GM19025 (cell line): ENCODE results near the gene MTSS2.

Source experiments
- ATAC-seq: cut with Tn5 transposase; IDR thresholded peaks from one replicate; pipeline ENCODE4 v1.9.1; 2021; ENCODE audit warnings: mild to moderate bottlenecking, low read depth, moderate library complexity; ENCODE audit not compliant: unreplicated experiment

MTSS2 gene

GRCh38 chr16:70685938-70686375 is at the start of gene MTSS2:
Gene MTSS2 (minus strand): TSS chr16:70686053. CDS start chr16:70685791, 262 bp downstream.
- ATAC-seq: no peak

DNA sequence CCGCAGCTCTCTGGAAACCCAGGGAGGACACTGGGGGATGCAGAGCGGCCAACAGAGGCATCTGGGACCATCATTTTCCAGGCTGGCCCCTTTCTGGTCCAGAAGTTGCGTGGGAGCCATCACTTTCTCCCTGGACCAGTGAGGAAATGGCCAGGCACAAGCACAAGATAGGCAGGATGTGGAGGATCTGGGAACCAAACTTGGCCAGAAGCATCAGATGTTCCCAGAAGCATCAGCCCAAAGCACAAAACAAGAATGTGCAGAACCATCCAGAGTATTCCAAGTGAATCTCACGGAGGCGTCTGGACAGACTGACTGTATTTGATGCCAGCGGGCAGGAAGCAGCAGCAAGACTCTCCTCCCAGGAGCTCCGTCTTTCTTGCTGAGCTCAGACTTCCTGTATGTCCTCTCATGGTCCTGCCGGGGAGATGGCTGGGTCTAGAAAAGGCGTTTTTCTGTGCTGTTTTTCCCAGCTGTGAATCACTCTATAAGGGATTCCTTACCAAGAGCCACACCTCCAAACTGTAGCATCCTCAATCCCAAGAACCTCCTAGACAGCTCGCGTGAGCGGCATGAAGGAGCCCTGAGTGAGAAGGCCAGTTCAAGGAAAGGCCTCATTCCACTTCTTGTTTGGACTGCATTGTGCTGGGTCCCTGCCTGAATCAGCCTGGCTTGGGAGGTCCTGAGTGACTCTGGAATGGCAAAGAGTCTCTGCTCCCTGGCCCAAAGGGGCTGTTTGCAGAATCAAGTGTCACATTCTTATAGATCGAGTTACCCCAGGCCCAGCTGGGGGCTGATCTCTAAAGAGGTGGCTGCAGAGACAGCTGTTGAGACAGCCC is 49.5 kb upstream of the MTSS2 start:
- ATAC-seq: no peak

GRCh38 chr16:70734522-70735095 is 48.8 kb upstream of the MTSS2 start:
- ATAC-seq: no peak

DNA sequence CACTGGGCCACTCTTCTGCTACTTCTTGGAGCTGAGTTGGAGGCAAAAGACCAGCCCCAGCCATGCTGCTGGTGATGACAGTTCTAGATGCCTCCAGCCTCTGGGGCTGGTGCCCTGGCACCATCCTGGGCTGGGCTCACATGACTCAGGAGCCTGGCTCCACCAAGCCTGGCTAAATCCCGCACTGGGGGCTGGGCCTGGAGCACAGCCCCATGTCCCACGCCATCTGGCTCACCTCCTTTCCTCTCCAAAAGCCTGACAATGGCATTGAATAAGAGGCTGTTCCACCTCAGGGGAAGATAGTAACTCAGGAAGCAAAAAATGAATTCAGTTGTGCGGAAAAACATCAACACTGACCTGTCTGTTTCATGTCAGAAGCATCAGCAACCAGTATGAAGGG is 45.1 kb upstream of the MTSS2 start:
- no peak for ATAC-seq

GRCh38 chr16:70730031-70730430 is 44.2 kb upstream of the MTSS2 start:
- no peak for ATAC-seq

DNA sequence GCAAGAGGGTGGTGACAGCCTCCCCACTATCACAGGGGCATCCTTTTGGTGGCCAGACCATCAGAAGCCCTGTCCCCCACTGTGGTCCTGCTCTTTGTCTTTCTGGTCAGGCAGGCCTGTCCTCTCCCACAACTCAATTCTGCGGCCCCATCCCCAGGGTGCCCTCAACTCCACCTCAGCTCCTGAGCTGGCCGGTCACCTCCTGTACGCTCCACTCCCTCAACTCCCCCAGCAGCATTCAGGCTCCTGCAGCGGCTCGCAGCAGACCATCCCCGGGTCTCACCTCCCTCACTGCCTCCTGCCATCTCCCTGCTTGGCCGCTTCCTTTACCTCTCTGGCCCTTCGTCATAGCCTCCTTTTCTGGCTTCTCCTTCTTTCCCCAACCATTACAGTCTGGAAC is 43.4 kb upstream of the MTSS2 start:
- no peak for ATAC-seq

DNA sequence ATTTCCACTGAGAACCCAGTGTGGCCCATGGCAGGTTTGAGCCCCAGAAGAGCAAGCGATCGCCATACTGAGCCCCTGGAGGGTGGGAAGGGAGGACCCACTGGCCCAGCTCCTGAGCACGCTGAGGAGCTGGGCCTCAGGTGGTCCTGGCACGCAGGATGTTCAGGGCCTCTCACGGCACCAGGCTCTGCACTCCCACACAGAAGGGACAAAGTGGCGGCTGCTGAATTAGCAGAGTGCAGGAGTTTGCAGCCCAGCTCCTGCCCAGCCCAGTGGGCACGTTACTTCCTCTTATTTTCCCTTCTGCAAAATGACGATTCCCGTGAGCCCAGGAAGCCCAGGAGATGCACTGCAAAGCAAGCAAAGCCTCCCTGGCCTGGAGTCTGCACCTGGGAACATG is 42.3 kb upstream of the MTSS2 start:
- ATAC-seq: no peak

- no peak for ATAC-seq
Measured at GRCh38 chr16:70726892-70727361, 41.1 kb upstream of the MTSS2 start.

DNA sequence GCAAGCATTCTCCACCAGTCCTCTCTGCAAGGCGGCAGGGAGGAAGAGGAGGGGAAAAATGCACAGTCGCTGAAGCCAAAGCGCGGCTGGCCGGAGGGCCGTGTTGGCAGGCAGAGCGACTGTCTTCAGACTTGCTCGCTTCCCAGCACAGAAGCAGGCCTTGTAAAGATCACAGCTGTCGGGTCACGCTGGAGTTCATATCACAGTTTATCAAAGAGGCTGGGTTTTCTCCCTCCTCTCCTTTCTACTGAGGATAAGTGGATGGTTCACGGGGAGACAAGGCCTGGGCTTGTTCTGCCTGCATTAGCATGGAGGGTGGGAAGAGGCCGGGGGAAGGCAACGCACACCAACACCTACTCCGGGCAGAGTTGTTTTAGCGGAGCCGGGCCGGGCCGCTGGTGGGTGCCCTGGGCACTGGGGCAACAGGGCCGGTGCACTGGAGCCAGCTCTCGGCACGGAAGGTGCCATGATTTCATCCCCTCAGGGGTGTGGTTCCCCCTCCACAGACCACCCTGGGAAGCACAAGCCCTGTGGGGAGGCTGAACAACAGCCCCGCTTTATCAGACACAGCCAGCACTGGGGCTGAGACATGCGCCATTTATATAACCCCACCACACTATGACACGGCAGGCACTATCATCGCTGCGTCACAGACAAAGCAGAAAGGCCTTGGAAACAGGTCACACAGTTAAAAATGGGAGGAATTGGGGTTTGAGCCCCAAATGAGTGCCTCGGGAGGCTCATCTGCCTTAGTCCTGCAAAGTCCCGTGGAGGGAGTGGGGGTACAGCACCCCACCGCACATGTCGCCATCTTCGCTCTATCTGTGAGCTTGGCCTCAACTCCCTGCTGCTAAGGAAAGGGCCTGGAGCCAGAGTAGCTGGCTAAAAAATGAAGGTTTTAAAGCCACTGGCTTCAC is 40.3 kb upstream of the MTSS2 start:
- no peak for ATAC-seq

GRCh38 chr16:70725024-70725911 is 39.4 kb upstream of the MTSS2 start:
- no peak for ATAC-seq

DNA sequence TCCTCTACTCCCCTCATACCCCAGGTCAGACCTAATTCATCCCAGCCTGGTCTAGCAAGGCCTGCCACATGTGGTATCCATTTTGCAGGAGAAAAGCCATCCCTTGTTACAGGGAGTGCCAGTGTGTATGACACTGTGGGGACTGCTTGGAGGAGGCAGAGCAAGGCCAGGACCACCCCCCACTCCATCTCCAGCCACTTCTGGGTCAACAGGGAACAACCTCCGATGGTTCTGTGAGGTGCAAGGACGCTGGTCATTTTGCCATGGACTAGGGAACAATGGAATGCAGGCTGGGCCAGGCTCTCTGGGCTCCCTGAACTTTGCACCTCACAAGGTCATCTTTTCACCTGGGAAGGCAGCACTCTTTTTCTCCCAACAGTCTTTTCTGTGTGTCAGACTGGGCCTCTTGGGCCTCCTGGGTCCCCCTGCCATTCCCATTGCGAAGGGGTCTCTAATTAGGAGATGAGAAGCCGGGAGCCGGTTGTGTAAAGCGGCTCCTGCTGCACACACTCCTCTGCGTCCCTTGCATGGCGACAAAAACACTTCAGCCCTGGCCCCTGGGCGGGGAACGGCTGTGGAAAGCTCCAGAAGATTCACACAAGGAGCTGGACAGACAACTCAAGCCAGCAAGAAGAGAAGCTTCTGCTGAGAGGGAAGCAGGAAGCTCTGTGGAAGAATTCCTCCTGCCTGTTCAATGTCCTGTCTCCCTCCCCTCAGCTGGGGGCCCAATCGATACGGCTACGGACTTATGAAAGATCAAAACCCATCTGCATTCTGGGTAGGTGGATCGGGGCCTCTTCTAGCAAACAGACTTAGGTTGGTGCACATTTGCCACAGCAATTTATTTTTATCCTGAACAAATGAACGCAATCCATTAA is 38.5 kb upstream of the MTSS2 start:
- no peak for ATAC-seq

- ATAC-seq: no peak
Measured at GRCh38 chr16:70723740-70724145, 37.9 kb upstream of the MTSS2 start.

DNA sequence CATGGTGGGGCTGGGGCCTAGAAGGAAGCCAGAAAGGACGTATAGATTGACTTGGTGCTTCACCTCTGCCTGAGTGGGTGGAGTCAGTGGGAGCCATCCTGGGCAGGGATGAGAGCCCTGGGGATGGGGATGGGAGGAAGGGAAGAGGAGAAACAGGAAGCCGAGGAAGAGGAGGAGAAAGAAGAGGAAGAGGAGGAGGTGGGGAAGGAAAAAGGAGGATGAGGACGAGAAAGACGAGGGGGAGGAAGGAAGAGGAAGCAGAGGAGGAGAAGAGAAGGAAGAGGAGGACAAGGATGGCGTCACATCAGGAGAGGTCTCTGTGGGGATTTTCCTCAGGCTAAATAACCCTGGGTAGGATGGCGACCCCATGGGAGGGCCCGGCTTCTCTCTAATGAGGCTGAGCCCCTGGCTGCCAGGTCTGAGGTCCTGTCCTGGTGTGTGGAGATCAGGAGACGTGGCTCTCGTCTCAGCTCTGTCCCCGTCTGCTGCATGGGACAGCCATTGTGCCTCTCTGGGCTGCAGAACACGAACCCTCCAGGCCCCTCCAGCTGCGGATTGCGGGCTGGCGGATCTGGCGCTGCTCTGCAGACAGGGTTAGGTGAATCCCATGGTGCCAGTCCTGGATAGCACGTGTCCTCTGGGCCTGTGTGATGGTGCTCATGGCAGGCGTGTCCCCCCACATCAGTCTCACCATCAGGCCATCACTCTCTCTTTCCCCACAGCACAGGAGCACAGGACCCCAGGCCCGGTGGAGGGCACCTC is 35.5 kb upstream of the MTSS2 start:
- no peak for ATAC-seq

GRCh38 chr16:70720425-70721201 is 34.8 kb upstream of the MTSS2 start:
- ATAC-seq: no peak

GRCh38 chr16:70717065-70717464 is 31.2 kb upstream of the MTSS2 start:
- no peak for ATAC-seq

GRCh38 chr16:70715860-70716357 is 30.1 kb upstream of the MTSS2 start:
- no peak for ATAC-seq
